HL-60 (cell line): ENCODE measurements around the gene MFAP1.
"Not testable (repeated sequence)": the region's sequence is repeated elsewhere in the genome, so short reads cannot be mapped to it uniquely, and the experiment has no call there.

Experiments used
- DNase-seq, 2 experiments: peaks; one replicate each; pipeline ENCODE4 v3.0.0-alpha.2; 2010 to 2020; ENCODE audit warnings: low read depth in 1 of 2, low spot score in 1 of 2
- H3K27ac ChIP-seq: fragments of 250-450 bp; sonication (Bioruptor Pico); replicated peaks from 2 replicates; pipeline ENCODE4 v1.5.1; 2020; ENCODE audit warnings: mild to moderate bottlenecking, moderate library complexity
- H3K27me3 ChIP-seq: fragments of 250-450 bp; sonication (Bioruptor Pico); 2 replicates; pipeline ENCODE4 v1.5.1; 2021; ENCODE audit warnings: mild to moderate bottlenecking, moderate library complexity; ENCODE audit not compliant: insufficient read depth, poor library complexity, severe bottlenecking
- H3K4me3 ChIP-seq: replicated peaks from 2 replicates; pipeline ENCODE4 v1.5.1; 2011; ENCODE audit warnings: mild to moderate bottlenecking, control low read depth, low read length; ENCODE audit not compliant: insufficient read depth
- GABPA ChIP-seq: IDR thresholded peaks from 2 replicates; pipeline ENCODE4 v1.6.1; 2012; ENCODE audit warnings: low read depth
- POLR2AphosphoS5 ChIP-seq: IDR thresholded peaks from 2 replicates; pipeline ENCODE4 v1.6.1; 2012; ENCODE audit warnings: low read depth
- REST ChIP-seq: IDR thresholded peaks from 2 replicates; pipeline ENCODE4 v1.6.1; 2012; ENCODE audit warnings: low read depth; ENCODE audit not compliant: insufficient replicate concordance
- SPI1 ChIP-seq: IDR thresholded peaks from 2 replicates; pipeline ENCODE4 v1.6.1; 2012; ENCODE audit warnings: low read depth, mild to moderate bottlenecking, borderline replicate concordance
- TF ChIP-seq, protein P1 (sequence below): IDR thresholded peaks from one replicate; pipeline ENCODE4 v1.5.1; 2011; ENCODE audit warnings: low read length, control low read depth, inconsistent platforms; ENCODE audit not compliant: insufficient read depth

MFAP1 gene

DNA sequence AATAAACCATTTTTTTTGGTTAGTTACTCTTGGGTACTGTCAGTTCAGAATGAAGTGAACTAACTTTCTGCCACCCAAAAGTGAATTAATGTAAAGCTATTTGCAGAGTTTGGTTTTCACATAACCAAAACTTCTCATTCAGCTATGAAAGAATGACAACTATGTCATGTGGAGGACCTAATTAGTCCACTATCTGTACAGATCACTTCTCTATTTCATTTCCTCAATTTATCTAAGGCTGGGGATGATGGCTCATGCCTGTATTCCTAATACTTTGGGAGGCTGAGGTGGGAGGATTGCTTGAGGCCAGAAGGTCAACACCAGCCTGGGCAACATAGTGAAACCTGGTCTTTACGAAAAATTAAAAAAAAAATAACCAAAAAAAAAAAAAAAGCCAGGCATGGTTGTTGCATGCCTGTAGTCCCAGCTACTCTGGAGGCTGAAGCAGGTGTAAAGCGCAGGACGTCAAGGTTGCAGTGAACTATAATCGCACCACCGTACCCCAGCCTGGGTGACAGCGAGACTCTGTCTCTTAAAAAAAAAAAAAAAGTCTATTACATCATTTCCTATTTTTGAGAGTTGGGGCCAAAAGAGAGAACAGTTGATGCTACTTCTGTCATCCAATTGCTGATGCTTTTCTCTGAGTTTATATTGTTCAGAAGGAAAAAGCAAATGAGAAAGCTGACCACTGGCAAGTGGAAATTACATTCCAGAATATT, 15.4 kb downstream of the MFAP1 start:
- TF ChIP-seq POLR2AphosphoS5 (no peak), SPI1 (peak; percentile 93)
- Histone ChIP-seq H3K4me3 (no peak overlapping the region), H3K27me3 (no peaks in the 10 kb centered on the region), H3K27ac (peak overlapping the region; percentile 29)
- no peak for DNase-seq

DNA sequence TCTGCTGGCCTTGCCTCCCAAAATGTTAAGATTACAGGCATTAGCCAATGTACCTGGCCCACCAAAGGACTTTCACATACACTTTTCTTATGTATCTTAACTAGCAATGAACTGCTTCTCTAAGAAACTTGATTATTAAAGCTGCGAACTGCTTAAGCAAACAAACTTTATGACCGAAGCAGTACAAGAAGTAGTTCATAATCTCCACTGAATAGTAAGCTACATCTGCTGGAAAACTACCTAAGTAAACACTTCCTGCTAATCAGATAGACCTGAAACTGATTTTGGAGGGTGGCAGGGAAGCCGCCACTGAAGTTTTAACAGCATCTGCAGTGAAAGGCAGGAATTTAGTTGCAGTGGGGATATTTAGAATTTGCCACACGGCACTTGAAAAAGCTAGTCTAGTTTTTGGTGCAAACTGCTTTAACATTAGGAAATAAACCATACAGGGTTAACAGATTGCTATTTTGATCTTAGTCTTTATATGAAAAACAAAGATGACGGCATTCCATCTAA, 16.0 kb downstream of the MFAP1 start:
- Histone ChIP-seq H3K27ac (no peak overlapping the region), H3K4me3 (no peak overlapping the region), H3K27me3 (no peaks in the 10 kb centered on the region)
- TF ChIP-seq, protein P1, sequence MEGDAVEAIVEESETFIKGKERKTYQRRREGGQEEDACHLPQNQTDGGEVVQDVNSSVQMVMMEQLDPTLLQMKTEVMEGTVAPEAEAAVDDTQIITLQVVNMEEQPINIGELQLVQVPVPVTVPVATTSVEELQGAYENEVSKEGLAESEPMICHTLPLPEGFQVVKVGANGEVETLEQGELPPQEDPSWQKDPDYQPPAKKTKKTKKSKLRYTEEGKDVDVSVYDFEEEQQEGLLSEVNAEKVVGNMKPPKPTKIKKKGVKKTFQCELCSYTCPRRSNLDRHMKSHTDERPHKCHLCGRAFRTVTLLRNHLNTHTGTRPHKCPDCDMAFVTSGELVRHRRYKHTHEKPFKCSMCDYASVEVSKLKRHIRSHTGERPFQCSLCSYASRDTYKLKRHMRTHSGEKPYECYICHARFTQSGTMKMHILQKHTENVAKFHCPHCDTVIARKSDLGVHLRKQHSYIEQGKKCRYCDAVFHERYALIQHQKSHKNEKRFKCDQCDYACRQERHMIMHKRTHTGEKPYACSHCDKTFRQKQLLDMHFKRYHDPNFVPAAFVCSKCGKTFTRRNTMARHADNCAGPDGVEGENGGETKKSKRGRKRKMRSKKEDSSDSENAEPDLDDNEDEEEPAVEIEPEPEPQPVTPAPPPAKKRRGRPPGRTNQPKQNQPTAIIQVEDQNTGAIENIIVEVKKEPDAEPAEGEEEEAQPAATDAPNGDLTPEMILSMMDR: no peak
- no peak for TF ChIP-seq POLR2AphosphoS5
- no peak for TF ChIP-seq SPI1
- DNase-seq: no peak

GRCh38 chr15:43802676-43803075, 21.8 kb downstream of the MFAP1 start:
- H3K4me3 ChIP-seq, H3K27ac ChIP-seq, H3K27me3 ChIP-seq: not testable (repeated sequence)

DNA sequence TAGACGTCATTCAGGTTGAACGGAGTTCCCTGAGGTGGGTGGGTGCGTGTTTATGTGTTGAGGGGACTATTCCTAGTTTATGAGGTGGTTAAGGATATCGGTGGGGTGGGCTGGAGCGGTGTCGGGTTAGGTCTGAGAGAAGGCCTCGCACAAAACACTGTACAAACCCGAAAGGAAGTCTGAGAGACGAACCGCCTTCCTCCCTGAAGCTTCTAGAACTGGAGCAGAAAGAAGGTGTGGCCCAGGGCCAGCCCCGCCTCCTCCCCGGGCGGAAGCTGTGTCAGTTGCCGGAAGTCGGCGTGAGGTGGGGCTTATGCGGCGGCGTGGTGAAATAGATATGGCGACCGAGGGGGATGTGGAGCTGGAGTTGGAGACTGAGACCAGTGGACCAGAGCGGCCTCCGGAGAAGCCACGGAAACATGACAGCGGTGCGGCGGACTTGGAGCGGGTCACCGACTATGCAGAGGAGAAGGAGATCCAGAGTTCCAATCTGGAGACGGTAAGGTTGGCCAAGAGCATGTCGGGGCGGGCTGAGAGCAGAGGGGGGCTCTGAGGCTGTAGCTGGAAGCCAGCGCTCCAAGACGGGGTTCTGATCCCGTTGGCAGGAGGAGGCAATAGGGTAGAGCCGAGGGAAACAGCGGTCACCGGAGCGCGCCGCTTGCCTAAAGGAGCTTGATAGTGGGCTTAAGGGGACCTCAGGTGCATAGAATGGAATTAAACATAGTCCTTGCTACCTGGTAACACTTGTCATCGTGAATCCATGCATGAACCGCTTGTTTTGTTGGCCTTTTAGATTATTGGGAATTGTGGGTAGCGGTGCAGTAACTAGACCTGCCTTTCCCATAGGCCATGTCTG, 24.0 kb downstream of the MFAP1 start, which contains the start of gene HYPK:
HYPK (plus strand) TSS at position 314 of the 856 bp plus-strand sequence; CDS start at position 338, 24 bp downstream.
- no peaks in the 10 kb centered on the region for H3K27me3 ChIP-seq
- H3K4me3 ChIP-seq: peak within 1 kb of the TSS; percentile 98
- H3K27ac ChIP-seq: peak within 1 kb of the TSS; percentile 80
- peak; percentile 67 to 93 for DNase-seq
- TF ChIP-seq REST (no peak), SPI1 (peak; percentile 36; the same call in 1 of the 2 replicates), GABPA (peak; percentile 85), POLR2AphosphoS5 (peak; percentile 93)
- TF ChIP-seq, protein P1: no peak

More at GRCh38 chr15:43802676-43803075, 21.8 kb downstream of the MFAP1 start:
- not testable (repeated sequence) for DNase-seq

GRCh38 chr15:43799945-43800285, 24.6 kb downstream of the MFAP1 start, which contains the start of gene SERINC4:
Gene SERINC4 (minus strand): TSS chr15:43800220. CDS start chr15:43799986, 234 bp downstream.
- Histone ChIP-seq H3K27ac (peak within 1 kb of the TSS; percentile 80), H3K4me3 (peak within 1 kb of the TSS; percentile 98), H3K27me3 (no peaks in the 10 kb centered on the region)
- DNase-seq: no peak
- TF ChIP-seq SPI1: no peak
